SW 1271 (cell line): ENCODE results near the gene ZMAT2.
"Not testable (repeated sequence)": the region's sequence is repeated elsewhere in the genome, so short reads cannot be mapped to it uniquely, and the experiment has no call there.

Source experiments
- DNase-seq, 2 experiments: peaks; one replicate each; lab custom pipeline; 2025; lab: John Stamatoyannopoulos, UW

ZMAT2 gene

DNA sequence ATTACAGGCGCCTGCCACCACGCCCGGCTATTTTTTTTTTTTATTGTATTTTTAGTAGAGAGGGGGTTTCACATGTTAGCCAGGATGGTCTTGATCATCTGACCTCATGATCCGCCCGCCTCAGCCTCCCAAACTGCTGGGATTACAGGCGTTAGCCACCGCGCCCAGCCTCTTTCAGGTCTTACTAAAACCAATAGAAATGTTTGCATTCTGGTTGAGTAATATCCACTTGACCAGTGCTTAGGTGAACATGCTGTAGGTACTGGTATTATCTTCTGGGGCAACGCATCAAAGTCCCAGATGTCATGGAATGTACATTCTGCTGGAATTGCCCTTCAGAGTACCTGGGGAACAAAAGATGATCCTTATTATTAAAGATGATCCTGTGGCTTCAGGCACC, 8.5 kb downstream of the ZMAT2 start:
- DNase-seq, result not testable (repeated sequence)

DNA sequence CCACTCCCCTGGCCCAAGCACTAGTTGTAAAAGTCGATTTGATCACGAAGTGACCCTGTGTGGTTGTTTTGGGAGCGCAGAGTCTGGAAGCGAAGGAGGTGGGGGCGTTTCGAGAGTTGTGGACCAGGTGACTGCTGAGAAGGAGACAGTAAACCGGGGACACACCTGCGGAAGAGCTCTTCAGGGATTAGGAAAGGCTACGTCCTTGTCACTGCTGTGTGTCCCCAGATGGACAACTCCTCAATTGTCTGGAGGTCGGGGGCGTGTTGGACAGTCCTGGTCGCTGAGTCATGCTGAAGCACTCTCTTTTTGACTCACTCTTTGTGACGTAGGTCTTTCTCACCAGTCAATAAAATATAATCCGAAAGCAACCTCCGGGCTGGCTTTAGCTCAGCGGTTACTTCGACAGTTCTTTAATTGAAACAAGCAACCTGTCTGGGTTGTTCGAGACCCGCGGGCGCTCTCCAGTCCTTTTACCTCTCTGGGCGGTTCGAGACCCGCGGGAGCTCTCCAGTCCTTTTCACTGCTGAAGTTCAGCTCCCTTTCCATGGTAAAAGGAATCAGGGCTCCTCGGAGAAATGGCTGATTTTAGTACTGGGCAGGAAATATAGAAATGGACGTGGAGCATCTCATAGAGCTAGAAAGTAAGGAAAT, 10.8 kb downstream of the ZMAT2 start:
- peak; percentile 97 to 98 for DNase-seq

DNA sequence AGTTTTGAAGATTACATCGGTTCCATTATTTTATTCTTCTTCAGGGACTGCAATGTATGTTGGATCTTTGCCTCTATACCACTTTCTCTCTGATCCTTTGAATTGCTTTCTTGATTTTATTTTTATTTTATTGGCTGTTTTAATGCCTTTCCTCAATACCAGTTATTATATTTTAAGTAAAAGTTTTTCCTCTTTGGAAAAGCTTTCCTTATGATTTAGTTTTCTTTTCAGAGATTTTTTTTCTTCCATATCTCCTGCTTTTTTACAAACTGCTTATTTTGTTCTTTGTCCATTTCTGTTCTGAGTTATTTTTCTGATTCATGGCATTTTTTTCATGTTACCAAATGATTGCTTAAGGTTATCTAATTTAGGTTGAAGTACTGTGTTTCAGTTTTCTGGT, 11.5 kb downstream of the ZMAT2 start:
- DNase-seq, result no peak

DNA sequence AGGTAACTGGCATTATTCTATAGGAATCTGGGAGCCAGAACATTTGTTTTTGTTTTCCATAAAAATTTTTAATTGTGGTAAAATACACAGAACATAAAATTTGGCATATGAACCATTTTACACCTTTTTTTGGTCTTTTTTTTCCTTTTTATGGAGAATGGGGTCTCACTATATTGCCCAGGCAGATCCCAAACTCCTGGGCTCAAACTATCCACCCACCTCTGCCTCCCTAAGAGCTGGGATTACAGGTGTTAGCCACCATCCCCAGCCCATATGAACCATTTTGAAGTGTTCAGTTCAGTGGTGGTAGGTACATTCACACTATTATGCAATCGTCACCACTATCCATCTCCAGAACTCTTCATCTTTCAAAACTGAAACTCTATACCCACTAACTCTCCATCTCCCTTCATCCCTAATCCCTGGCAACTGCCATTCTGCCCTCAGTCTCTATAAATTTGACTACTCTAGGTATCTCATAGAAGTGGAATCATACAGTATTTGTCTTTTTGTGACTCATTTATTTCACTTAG, 13.4 kb downstream of the ZMAT2 start:
- DNase-seq, result no peak

DNA sequence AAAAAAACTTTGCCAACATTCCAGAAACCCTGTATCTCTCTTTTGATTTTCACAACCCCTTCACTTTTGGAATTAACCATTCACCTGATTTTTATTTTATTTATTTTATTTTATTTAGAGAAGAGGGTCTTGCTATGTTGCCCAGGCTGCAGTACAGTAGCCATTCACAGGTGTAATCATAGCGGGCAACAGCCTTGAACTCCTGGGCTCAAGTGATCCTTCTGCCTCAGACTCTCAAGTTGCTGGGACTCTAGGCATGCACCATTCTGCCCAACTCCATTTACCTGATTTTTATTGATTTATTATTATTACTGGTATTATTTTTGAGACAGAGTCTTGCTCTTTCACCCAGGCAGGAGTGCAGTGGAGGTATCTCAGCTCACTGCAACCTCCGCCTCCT, 16.0 kb downstream of the ZMAT2 start:
- DNase-seq, result not testable (repeated sequence)

DNA sequence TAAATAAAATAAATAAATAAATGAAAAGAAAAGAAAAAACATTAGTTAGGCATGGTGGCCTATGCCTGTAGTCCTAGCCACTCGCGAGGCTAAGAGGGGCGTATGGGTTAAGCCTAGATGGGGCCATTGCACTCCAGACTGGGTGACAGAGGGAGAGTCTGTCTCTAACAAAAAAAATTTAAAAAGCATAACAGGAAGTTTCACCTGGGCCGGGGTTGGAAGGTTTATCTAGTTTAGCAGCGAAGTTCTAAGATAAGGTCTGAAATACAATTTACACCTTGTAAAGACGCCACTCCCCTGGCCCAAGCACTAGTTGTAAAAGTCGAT, 18.0 kb downstream of the ZMAT2 start:
- DNase-seq, result no peak

DNA sequence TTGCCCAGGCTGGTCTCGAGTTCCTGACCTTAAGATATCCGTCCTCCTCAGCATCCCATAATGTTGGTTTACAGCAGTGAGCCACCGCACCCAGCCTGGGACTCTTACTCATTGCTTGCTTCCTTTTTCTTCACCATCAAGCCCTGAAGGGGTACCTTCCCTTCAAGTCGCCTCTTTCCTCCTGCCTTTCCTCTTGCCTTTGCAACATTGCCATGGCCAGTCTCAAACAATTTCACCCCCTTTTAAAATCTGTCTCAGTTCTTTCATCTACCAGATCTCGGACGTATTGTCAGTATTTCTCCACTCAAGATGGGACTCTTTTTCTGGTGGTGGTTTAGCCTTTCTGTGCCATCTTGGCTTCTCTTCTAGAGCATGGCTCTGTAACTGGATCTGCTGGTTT, 20.5 kb downstream of the ZMAT2 start:
- DNase-seq, result not testable (repeated sequence)

DNA sequence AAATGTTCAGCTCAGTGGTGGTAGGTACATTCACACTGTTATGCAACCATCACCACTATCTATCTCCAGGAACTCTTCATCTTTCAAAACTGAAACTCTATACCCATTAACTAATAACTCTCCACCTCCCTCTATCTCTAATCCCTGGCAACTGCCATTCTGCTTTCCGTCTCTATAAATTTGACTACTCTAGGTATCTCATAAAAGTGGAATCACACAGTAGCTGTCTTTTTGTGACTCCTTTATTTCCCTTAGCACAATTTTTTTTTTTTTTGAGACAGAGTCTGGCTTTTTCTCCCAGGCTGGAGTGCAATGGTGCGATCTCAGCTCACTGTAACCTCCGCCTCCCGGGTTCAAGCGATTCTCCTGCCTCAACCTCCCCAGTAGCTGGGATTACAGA, 21.1 kb downstream of the ZMAT2 start:
- not testable (repeated sequence) for DNase-seq

DNA sequence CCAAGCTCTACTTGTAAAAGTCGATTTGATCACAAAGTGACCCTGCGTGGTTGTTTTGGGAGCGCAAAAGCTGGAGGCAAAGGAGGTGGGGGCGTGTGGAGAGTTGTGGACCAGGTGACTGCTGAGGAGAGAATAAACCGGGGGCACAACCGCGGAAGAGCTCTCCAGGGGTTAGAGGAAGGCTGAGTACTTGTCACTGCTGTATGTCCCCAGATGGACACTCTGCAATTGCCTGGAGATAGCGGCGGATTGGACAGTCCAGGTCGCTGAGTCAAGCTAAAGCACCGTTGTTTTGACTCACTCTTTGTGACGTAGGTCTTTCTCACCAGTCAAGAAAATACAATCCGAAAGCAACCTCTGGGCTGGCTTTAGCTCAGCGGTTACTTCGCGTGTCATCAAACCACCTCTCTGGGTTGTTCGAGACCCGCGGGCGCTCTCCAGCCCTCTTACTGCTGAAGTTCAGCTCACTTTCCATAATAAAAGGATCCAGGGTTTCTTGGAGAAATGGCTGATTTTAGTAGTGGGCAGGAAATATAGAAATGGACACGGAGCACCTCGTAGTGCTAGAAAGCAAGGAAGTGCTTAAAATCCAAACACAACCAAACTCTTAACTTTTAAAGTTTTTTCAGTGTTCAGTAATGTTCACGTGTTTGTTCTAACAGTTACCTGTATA, 25.7 kb downstream of the ZMAT2 start:
- peak; percentile 46 to 81 for DNase-seq

DNA sequence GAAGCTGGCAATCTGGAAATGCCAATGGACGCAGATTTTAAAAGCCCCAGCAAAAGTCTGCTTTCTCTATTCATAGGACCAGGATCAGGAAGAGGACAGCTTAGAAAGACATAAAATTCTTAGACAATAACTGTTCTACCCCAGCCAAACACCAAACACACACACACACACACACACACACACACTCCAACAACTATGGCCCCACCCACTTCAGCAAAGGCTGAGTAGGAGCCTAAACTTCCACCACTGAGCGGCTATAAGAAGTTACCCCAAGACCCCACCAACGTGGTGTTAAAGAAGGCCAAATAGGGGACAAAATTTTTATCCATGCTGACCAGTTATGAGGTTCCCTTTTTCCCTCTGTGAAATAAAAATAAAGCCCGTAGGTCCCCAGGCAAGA, 32.9 kb downstream of the ZMAT2 start:
- DNase-seq, result no peak

DNA sequence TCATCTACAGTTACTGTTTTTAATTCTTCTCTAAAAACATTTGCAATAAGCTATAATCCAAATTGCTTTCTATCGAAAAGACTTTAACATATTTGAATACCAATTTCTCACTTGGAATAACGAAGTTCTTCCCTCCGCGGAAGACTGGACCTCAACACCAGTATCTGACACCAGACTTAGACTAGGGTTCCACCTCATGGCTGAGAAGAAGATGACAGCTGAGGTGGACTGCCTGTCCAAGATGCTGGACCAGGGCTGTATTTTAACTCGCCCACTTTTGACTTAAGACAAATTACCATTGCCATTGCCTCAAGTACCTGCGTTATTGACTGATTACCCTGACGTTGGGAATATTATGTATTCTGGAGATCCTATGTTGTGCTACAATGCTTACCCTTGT, 34.1 kb downstream of the ZMAT2 start:
- peak in 1 of 2 experiments; percentile 53 for DNase-seq

DNA sequence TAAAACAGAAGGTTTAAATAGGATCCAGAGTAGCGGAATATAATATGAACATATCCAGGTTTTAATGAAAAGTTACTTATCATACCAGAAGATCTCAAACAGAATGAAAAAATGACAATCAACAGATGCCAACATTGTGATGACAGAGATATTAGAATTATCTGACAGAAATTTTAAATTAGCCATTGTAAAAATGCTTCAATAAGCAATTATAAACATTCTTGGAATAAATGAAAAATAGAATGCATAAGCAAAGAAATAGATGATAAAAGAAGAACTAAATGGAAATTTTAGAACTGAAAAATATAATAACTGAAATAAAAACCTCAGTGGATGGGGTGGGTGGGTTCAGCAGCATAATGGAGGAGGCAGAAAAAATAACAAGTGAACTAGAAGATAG, 37.2 kb downstream of the ZMAT2 start:
- no peak for DNase-seq

DNA sequence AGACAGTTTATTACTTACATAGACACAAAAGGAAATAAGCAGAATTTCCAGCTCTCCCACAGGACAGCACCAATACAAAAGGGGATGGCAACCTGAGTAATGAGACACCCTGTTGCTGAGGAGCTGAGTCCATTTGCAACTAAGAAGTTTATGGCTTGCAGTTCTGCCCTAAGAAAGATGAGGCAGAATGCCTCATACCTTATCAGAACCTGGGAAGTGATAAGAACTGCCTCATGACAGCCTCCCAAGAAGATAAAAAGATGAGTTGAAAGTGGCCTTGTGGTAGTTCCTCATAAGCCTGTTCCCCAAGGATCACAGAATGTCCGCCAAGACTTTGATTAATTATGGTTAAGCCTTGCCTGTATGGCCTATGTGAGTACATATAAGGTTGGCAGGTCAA, 41.7 kb downstream of the ZMAT2 start:
- no peak for DNase-seq

DNA sequence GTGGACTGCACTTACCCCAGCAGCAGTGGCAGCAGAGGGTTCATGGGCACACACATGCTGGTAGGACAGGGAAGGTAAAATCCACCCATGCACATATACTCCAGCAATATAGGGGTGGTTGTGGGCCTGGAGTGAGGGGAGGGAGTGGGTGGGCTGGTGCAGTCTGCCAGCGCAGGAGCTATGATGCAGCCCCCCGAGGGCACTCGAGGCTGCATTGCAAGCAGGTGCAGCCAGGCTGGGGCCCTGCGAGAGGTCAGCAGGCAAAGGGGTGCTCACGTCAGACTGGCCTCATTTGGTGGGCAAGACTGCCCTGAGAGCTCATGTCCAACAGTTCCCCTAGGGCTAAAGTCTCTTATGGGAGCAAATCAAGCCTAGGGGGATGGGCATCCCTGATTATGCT, 53.3 kb downstream of the ZMAT2 start:
- DNase-seq, result no peak
